GM12891 (cell line): ENCODE measurements around the gene EPB41L5.

ENCODE experiments used
- POLR2A ChIP-seq: IDR thresholded peaks from 2 replicates; pipeline ENCODE4 v1.6.1; 2011; ENCODE audit warnings: low read depth, low read length, control low read depth
- POLR2AphosphoS5 ChIP-seq: IDR thresholded peaks from 2 replicates; pipeline ENCODE4 v1.6.1; 2011; ENCODE audit warnings: low read depth, low read length, control low read depth
- SPI1 ChIP-seq: IDR thresholded peaks from 2 replicates; pipeline ENCODE4 v1.6.1; 2011; ENCODE audit warnings: low read depth, low read length, control low read depth
- TAF1 ChIP-seq: IDR thresholded peaks from 2 replicates; pipeline ENCODE4 v1.6.1; 2011; ENCODE audit warnings: low read depth, low read length, control low read depth

GRCh38 chr2:120118471-120118870, 105.6 kb downstream of the EPB41L5 start:
- TF ChIP-seq POLR2AphosphoS5: no peak
- TF ChIP-seq POLR2A: no peak
- TF ChIP-seq SPI1: no peak
- no peak for TF ChIP-seq TAF1
